GM12801 (cell line): ENCODE data around the gene ELMOD3.

Experiments used
- CTCF ChIP-seq: IDR thresholded peaks from one replicate; pipeline ENCODE4 v1.5.1; 2011; ENCODE audit warnings: control low read depth; ENCODE audit not compliant: insufficient read length; ENCODE audit errors: extremely low read depth

Gene ELMOD3

GRCh38 chr2:85422072-85422457 is 67.5 kb downstream of the ELMOD3 start:
- no peak for TF ChIP-seq CTCF

- no peak for TF ChIP-seq CTCF
These were observed 69.0 kb downstream of the ELMOD3 start for GRCh38 chr2:85423525-85423924.

- no peak for TF ChIP-seq CTCF
These were observed 71.0 kb downstream of the ELMOD3 start for GRCh38 chr2:85425588-85425987.

GRCh38 chr2:85427300-85427835 is 72.8 kb downstream of the ELMOD3 start:
- no peak for TF ChIP-seq CTCF

GRCh38 chr2:85428343-85428881 is 73.8 kb downstream of the ELMOD3 start:
- no peak for TF ChIP-seq CTCF

- no peak for TF ChIP-seq CTCF
These were observed 74.8 kb downstream of the ELMOD3 start for GRCh38 chr2:85429213-85429923.

GRCh38 chr2:85429924-85430289 is 75.3 kb downstream of the ELMOD3 start:
- TF ChIP-seq CTCF: no peak
